ENCODE results near the gene NSMF.

Gene NSMF

DNA sequence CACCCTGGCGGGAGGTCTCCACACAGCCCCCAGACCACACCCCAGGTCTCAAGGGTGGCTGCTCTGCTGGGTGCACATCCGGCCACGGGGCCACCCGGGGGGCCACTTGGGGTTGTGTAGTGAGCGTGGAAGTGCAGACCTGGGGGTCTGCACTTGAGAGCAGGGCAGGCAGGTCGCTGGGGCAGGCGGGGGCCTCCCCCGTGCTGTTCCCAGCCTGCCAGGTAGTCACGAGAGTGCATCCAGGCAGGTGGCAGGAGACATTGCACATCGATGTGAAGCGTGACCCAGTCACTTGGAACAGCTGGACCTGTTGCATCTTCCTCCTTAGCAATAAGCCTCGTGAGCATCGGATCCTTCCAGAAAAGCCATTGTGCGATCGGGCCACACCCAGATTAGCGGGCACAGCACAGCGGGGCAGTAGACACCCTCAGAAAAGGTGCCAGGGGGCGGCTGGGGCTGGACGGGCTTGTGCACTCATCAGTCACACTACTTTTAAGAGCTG lies 13.2 kb downstream of the NSMF start:
- no peak for DNase-seq

DNA sequence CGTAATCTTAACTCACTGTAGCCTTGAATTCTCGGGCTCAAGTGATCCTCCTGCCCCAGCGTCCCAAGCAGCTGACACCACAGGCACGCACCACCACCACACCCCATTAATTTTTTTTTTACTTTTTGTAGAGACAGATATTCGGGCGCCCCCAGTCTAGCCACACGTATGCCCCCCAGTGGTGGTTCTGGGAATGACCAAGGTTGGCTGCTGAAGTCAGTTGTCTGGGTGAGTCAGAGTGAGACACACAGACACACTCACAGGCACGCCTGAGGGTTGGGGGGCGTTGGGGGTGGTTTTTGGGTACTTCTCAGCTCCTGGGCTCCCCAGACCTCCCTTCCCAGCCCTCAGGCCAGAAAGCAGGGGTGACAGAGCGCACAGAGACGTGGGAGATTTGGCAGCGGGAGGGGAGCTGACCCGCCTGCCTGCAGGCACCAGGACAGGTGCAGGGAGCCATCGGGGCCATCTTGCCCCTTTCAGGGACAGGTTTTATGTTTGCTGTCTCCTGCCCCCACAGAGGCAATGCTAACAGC lies 13.8 kb downstream of the NSMF start:
- DNase-seq = peak; percentile 82

DNA sequence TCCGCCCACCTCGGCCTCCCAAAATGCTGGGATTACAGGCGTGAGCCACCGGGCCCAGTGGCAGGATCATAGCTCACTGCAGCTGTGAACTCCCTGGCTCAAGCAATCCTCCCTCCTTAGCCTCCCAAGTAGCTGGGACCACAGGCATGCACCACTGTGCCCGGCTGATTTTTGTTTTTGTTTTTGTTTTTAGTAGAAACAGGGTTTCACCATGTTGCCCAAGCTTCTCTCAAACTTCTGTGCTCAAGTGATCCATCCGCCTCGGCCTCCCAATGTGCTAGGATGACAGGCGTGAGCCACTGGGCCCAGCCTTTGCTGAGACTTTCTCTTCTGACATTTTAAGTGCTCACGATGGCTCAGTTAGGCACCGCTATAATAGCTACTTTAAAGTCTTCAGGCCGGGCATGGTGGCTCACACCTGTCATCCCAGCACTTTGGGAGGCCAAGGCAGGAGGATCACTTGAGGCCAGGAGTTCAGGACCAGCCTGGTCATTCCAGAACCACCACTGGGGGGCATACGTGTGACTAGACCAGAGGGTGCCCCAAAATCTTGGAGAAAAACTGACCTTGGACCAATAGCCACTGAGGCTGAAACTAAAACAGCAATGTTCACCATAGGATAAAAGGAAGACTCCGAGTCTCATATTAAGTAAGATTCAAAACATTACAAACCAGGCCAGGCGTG lies 14.9 kb downstream of the NSMF start:
- DNase-seq = no peak

DNA sequence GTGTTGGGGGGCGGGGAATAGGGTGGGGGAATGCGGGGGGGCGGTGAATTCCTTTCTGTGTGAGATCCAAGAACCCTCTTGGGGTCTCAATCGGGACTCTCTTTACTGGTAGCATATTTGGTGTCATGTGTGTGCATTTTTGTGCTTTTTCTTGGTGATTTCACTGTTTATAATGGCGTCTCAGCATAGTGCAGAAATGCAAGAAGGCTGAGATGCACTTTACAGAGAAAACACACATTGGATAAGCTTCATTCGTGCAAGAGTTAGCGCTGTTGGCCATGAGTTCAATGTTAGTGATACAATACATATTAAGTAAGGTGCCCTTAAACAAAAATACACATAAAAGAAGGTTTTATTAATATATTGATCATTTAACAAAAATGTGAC lies 17.2 kb downstream of the NSMF start:
- no peak for DNase-seq

DNA sequence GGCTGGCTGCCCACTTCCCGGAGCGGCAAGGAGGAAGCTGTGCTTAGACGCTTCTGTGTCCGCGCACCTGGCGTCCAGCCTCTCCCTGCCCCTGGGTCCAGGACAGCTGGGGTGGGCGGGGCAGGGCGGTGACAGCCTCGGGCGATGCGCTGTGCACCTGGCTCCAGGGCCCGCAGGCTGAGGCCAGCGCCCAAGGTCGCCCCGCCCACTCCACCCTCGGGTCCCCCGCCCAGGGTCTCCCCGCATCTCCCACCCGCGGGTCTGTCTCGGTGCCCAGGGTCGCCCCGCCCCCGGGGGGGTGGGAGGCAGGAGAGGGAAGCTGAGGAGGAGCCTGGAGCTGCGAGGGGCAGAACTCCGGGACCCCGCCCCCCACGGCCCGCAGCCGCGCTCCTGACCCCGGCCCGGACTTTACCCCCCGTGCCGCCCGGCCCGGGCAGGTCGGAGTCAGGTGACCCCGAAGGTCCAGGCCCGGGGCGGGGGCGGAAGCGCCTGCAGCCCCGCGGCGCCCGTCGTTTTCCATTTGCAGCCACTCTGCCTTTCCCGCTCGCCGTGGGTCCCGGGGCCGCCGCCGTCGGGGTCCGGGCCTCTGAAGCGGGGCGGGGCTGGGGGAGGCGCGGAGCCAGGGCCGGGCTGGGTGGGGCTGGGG lies 17.7 kb downstream of the NSMF start, which contains the start of gene ENTPD8:
Gene ENTPD8 (minus strand): TSS at position 69 of the 646 bp plus-strand sequence. CDS start 3,072 bp downstream, outside the sequence.
- DNase-seq = peak; percentile 79

DNA sequence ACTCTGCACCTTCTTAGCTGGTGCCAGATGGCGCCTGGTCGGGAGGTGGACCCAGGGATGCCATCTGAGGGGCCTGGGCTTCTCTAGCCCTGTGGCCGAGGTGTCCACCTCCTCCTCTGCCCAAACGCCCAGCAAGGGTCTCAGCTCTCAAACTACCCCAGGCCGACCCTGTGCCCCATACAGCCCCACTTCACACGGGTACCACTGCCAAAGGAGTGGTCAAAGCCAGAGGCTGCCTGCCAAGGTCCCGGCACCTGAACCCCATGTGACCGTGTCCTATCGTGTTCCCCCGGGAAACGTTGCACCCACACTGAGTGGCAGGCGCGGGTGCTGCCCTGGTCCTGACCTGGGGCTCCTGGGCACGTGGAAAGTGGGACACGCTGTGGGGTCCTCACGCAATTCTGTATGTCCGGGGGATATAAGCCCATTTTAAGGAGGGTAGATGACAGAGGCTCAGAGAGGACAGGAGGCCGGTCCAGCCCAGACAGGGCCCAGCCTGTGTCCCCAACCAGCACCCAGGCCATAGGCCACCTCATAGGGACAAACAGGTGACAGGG lies 19.9 kb downstream of the NSMF start:
- no peak for DNase-seq

DNA sequence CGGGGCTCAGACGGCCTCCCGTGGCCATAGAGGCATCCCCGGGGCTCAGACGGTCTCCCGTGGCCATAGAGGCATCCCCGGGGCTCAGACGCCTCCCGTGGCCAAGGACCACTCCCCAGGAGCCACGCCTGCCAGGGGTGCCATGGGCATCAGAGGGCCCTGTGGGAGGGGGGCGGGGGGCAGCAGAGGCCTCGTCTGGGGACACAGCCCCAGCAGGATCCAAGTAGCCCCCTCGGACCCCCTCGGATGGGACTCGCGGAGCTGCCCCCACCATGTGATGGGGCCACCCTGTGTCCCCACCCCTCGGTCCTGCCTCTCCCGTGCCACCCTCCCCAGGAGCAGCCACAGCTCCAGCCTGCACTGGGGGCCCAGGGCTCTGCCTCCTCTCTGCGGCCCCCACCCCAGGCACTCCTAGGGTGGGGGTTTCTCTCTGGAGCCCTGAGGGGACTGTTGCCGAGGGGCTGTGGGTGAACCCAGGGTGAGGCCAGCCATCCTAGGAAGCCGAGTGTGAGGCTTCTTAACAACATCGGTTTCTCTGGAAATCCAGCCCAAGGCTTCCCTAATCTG lies 20.5 kb downstream of the NSMF start:
- DNase-seq = no peak

DNA sequence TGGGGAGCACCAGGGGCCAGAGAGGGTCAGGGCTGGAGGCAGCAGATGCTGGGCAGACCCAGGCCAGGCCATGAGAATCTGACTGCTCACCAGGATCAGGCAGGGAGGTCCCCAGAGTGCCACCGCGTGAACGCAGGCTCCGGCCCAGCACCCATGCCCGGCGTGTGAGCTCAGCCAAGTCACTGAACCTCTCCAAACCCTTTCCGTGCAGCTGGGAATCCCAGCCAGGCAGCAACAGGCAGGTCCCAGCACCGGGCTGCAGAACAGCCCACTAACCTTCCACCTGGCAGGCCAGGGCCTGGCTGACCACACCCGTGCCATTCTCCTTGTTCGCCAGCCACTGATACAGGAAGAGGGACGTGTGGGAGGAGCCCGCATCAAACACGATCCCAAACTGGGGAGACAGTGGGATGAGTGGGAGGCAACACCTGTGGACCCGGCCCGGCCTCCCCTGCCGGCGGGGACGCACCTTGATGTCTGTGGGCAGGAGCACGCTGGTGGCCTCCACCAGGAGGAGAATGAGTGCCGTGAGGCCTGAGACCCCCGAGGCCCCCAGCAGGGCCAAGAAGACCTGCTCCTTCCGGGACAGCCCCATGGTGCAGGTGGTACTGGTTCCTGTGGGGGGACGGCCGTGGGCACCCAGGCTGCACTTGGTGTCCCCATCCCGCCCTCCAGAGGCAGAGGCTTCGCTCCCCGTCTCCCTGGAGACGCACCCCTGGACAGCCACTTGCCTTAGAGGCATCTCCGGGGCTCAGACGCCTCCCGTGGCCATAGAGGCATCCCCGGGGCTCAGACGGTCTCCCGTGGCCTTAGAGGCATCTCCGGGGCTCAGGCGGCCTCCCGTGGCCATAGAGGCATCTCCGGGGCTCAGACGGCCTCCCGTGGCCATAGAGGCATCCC lies 21.2 kb downstream of the NSMF start:
- DNase-seq = peak; percentile 12

DNA sequence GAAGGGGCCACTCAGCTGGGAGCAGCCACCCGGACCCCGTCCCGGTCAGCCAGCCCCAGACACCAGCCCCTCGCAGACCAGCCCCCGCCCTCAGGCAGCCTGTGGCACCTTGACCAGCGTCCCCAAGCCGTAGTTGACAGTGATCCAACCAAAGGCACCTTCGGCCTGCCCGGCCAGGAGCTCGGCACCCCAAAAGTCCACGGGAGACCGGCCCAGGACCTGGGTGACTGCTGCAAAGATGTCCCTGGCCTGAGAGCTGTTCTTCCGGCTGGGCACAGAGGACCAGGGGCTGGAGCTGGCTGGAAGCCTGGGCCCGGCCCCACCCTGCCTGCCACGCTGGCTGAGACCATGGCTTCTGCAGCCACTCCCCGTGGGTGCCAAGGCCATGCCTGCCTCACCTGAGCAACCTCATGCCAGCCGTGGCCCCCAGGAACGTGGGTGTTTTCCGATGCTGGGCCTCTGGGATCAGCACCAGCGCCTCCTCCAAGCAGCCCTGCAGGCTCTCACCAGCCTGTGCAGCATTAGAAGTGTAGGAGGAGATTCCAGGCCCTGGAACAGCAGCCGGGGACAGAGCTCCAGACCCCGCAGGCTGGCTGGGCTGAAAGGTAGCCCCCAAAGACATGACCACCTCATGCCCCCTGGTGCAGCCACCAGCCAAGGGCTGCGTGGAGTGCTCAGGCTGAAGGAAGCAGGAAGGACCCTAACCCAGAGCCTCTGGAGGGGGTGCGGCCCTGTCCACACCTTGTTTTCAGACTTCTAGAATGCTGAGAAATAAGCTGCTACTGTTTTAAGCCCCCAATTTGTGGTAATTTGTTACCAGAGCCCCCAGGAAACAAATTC lies 22.2 kb downstream of the NSMF start:
- peak; percentile 16 for DNase-seq

DNA sequence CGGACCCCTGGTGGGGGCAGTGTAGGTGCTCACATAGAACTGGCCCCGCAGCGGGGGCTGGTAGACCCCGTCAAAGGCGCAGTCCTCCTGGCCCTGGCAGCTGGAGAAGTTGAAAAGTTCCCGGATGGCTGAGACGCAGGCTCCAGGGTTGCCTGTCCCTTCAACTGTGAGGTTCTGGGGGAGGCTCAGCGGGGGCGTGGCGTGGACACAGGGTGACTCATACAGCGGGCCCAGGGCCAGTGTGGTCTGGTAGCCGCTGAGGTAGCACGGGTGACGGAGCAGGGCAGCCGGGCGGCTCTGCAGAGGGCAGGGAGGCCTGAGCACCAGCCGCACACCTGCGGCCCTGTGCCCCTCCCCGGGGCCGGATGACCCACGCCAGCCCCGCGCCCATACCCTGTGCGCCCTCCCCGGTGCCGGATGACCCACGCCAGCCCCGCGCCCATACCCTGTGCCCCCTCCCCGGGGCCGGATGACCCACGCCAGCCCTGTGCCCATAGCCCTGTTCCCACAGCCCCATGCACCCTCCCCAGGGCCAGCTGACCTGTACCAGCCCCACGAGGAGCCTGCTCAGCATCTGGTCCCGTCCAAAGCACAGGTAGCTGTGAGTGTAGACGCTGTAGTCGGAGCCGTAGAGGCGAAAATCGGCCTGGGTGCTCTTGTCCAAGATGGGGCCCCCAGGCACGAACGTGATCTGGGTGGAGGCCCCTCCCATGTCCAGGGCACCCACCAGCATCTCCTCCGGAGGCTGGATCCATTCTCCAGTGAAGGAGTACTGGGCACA lies 23.0 kb downstream of the NSMF start:
- DNase-seq = peak; percentile 24

DNA sequence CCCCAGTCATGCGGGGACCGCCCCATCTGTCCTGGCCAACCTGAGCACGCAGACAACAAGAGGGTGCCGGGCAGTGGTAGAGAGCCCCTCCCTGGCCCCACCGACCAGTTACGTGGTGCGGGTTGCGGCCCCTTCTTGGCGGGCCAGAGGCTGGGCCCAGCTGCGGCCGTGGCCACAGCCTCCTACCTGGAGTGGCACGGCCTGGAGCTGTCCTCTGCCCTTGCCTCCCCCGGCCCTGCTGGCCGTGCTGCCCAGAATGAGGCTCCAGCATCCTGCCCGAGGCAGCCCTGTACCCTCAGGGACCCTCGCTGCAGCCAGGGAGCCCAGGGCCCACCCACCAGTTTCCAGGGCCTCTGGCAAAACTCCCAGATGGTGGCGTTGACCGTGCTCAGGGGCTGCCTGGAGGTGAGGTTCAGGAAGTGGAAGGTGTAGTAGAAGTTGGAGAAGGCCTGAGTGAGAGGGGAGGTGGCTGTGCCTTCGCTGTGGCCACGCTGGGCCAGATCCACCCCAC lies 23.7 kb downstream of the NSMF start:
- peak; percentile 23 for DNase-seq

DNA sequence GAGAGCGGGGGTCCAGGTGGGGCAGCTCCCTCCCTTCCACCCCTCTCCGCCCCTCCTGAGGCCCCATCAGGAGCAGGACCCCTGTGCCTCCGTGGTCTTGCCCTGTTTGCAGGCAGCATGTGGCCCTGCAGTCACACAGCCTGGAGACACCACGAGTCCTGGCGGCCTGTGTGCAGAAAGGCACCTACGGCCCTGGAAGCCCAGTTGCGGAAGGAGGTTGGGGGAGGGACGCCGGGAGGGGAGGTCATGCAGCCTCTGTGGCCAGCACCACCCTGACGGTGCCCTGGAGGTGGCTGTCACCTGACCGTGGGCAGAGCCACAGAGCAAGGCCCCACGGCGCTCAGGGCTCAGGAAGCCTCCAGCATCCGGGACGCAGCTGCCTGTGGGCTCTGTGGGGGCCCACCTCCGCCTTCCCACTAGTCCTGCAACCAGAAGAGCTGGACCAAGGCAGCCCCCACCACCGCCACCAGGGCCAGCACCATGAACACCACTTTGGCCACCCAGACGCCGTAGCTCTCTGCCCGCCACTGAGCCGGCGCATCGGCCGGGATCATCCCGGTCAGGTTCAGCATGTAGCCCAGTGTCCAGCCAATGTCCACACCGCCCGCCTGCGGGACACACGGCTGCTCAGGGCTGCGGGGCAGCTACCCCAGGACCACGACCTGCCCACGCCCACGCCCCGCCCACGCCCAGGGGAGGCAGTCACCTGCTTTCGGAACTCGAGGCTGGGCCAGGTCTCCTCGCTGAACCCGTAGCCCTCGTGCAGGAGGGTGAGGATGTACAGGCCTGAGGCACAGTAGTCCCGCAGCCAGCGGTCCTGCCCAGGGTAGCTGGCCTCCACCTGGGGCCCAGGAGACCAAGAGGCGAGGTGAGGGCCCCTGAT lies 24.4 kb downstream of the NSMF start:
- peak; percentile 16 for DNase-seq

DNA sequence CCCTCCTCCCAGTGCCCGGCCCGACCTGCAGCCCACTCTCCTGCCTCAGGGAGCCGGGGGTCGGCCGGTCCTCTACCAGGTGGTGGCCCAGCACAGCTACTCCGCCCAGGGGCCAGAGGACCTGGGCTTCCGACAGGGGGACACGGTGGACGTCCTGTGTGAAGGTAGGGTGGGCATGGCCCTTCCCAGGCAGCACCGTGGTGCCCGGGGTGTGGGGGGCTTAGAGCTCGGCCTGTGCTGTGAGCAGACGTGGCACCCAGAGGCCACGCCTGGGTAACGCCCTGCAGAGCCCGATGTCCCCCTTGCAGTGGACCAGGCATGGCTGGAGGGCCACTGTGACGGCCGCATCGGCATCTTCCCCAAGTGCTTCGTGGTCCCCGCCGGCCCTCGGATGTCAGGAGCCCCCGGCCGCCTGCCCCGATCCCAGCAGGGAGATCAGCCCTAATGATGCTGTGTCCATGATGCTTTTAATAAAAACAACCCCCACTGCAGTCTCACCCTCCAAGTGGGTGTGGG lies 25.2 kb downstream of the NSMF start:
- peak; percentile 8 for DNase-seq

DNA sequence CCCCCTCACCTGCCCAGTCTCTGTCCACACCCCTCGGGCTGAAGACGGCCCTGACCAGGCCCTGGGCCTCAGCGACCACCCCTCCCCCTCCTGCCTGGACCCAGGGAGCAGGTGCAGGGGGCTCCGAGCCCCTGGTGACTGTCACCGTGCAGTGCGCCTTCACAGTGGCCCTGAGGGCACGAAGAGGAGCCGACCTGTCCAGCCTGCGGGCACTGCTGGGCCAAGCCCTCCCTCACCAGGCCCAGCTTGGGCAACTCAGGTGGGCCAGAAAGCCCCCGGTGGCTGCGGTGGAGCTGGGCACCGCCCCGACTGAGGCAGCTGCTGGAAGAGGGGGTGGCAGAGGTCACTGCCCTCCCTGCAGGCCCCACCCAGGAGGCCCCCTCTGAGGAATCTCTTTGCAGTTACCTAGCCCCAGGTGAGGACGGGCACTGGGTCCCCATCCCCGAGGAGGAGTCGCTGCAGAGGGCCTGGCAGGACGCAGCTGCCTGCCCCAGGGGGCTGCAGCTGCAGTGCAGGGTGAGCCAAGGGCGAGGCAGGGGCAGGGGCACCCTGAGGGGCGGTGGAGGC lies 25.7 kb downstream of the NSMF start:
- DNase-seq = peak; percentile 13

DNA sequence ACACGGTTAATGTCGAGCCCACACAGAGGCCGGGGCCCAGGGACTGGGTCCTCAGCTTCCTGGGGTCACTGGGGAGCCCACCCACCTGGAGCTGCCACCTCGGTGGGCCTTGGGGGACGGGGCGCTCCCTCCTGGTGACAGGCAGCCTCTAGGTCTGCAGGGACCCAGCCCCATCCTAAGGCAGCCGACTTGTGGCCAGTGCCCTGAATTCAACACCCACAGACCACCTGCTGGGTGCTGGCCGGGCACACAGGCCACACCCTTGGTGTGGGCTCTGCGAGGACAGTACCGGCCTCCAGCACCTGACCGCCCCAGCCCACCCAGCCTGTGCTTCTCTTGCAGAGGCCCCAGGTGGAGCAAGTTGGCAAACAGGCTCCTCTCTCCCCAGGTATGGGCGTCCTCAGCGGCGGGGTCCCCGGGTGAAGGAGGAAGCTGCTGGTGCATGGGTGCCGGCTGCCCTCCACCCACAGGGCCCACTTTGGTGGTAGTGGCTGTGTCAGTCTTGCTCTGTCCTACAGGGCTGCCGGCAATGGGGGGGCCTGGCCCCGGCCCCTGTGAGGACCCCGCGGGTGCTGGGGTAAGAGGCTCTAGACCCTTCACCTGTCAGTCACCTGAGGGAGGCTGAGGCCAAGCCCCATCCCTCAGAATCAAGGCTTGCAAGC lies 26.3 kb downstream of the NSMF start:
- DNase-seq = peak; percentile 17

DNA sequence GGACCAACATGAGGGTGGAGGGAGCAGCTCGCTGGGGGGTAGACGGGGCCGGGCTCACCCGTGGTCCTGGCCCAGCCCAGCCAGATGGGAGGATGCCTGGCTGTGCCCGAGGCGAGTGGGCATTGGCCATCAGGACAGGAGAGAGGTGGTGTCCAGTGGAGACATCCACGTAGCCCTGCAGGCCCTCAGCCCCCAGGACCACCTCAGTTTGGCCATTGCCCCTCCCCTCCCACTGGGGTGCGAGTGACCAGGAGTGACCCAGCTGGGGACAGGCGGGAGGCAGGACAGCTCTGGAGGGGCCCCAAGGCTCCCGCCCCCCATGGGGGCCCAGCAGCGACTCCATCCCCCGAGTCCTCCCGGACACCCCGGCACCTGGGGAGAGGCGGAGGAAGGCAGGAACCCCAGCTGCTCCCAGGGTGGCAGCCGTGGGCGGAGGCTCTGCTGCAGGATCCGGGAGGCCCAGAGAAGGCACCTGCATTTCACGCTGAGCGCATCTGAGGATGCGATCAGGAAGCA lies 27.7 kb downstream of the NSMF start:
- peak; percentile 14 for DNase-seq

DNA sequence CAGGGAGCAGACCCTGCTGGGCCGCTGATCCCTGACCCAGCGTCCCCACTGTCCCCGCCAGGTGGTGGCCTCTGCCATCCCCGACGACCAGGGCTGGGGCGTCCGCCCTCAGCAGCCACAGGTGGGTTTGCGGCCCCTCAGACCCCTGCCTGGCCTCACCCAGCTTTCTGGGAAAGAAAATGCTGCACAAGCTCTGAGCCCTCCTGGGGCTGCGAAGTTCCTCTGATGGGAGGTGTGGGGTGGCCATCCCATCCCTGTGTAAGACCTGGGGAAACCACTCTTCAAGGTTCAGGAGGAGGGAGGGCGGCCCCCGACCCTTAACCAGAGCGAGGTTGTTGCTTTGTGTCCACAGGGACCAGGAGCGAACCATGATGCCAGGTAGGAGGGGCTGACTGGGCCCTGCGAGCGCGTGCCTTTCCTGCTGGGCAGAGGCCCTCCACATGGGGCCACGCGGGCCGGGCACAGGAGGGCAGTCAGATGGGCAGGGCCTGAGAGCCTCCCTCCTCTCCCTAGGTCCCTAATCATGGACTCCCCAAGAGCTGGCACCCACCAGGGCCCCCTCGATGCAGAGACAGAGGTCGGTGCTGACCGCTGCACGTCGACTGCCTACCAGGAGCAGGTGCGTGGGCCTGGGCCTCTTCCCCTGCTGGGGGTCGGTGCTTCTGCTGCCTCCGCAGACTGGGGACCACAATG lies 28.3 kb downstream of the NSMF start:
- peak; percentile 15 for DNase-seq

Data from right hindlimb (tissue), 1 donor.